DMS53 treated with DMSO at 0.1 percent for 48 hours (cell line): ENCODE measurements around the gene DCT.

Source experiments
- DNase-seq: peaks from one replicate; lab custom pipeline; 2025; ENCODE audit not compliant: unreplicated experiment; lab: John Stamatoyannopoulos, UW

DCT gene

GRCh38 chr13:94454906-94455305, 24.6 kb downstream of the DCT start:
- no peak for DNase-seq

GRCh38 chr13:94454334-94454733, 25.1 kb downstream of the DCT start:
- no peak for DNase-seq

GRCh38 chr13:94444826-94445225, 34.7 kb downstream of the DCT start:
- DNase-seq: peak; percentile 28

DNA sequence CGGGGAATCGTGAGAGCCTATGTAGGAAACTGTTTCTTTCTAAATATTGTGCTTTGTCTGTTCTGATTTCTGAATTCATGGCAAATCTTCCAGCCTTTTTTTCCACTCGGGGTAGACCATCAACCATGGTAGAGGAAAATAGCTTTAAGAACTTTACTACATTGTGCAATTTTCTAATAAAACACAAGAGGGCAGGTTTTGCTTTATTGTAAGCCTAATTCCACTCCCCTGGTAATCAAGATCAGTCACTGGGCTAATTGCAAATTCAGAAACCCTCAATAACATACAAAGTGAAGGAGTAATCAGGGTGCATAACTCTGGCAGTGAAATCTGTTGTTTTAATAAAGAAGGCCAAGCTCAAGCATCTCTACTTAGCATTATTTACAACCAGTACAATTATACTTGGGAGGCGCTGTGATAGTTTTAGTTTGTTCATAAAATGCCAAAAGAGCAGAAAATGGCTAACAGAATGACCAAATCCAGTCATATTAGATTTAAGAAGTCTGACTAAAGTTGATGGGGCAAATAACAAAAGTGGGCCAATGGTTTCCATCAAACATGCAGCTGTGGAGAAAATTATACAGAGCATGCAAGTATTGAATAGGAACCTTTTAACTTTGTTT, 43.8 kb downstream of the DCT start:
- peak; percentile 2 for DNase-seq

DNA sequence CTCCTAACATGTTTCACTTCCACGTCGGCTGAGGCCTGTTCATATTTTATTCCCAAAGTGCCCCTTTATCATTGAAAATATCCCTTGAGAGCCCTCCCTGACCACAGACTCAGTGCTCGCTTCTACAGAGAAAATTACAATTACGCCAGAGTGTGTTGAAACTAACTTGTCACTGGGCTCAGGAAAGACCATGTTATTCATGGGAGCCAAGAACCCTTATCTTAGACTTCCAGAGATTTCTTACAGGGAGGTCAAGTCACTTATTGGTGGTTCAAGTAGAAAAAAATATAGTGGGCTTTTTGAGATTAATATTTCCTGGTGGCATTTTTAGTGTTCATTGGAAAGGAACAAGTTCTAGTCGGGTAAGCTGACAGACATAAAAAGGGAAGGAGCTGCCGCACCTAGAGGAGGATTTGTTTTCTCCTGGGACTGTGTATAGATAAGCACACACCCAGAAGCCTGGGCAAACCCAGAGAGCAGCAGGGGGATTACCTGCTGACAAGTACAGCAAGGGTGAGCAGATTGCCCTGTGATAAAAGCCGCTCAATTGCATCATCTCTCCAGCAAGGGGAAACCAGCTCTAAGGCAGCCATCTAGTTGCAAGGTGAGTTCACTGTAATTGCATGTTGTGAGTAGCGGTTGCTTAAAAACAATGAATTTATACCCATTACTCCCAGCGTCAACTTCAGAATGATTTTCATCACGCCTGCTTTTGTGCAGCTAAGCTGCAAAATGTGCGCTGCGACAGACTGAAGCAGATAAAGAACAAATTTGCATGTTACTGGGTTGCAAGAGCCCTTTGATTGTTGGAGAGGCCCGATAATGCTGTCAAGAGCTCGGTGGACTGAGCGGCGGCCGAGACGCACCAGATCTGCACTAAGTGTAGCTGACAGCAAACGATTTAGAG, 46.2 kb downstream of the DCT start:
- DNase-seq: no peak

DNA sequence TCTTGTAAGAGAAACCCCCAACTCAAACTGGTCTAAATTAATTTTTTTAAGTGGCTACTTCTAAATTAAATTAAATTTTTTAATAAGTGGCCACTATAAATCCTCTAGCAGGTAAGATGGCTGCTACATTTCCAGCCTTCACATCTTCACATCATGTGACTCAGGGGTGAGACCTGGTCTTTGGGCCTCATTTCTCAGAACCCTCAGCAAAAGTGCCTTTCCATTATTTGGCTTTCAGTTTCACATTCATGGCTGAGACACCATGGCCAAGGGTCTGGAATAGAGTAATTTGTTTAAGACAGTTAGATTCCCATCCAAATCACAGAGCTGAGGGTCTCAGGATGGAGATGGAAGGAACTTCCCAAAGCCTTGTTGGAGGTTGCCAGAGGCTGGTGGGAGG, 47.5 kb downstream of the DCT start:
- DNase-seq: no peak

GRCh38 chr13:94431574-94431973, 47.9 kb downstream of the DCT start:
- DNase-seq: no peak

DNA sequence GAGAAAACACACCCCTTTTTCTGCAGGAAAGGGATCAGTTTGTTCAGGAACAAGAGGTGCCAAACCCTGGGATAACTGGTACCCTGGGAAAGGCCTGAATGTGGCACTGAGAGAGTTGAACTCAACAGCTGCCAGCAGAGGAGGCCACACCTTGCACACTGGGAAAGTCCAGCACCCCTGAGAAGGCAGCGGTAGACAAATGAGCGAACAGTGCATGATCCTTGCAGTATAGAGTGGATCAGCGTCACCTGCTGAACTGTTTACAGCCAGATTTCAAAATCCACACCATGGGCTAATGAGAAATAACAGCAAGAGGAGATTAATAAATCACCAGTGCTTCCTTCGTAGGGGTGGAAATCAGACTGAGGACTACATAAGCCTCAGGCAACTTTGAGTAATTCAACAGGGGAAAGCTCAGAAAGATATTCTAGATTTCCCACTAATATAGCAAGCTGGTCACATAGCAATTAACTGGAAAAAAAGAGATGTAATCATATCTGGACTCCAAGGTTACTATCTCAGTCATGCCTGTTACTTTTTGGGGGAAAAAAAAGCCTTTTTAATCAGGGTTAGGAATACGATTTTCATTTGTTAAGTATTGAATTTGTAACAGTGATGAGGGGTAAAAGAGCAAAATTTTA, 52.0 kb downstream of the DCT start:
- DNase-seq: no peak

DNA sequence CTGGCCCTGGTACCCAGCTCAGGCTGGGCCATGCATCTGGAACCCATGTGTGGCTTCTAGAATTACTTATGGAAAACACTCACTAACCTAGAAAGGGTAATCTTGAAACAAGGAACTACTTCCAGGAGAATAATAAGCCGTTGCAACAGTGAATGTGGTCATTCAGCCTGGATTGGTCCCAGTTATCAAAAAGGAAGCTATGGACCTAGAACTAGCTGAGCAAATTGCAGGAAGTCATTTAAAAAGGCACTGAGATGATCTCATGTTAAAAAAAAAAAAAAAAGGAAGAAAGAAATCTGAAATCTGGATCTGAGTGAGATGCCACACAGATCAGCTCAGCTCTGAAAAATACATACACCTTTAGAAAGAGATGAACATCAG, 59.6 kb downstream of the DCT start:
- DNase-seq: no peak

DNA sequence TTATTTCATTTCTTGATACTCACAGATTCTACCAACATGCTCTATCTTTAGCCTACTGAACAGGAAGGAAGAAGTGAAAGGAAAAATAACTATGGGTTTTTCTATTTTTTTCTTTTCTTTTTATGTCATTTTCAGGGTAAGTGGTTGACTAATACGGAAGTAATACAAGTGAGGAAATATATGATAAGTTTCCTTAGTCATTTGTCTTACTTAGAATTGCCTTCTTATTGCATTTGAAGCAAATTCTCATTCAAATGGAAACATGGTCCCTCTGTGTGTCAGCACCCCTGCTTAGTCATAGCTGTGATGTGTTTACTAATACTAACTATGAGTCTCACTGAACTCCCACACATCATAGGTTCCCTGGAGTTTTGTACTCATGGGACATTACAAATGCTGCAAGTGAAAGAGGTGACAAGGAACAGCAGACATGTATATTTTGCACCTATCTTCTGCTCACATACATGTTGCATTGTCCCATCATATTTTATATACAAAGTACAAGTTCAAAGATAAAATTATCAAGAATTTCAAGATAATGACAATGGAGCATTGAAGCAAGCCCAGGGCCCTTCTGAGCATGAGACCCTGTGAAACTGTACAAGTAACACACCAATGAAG, 60.1 kb downstream of the DCT start:
- no peak for DNase-seq

GRCh38 chr13:94417294-94417693, 62.2 kb downstream of the DCT start:
- no peak for DNase-seq

DNA sequence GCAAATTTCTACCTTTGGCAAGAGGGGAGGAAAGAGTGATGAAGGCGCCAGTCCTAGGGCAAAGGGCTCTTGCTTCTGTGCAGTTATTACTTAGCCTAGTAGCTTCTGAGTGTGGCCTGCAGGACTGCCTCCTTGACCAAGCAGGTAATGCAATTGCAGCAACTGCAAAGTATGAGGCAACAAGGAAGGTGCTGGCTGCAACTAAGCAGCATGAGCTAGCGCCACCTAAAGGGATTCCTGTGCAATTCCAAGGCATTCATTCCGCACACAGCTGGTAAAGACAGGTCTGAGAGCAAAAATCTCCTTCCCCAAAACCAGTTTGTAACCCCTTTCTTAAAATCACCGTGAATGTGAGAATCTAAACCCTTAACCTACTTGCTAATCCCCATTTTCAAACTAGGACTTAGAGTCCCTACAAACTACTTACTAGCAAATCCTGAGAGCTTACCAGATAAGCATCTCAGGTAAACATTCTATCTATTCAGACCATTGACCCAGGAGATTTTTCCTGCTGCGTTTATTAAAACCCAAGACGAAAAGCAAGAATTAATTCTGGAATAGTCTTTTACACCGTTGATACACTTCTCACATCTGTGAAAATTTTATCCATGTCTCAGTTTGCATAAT, 62.9 kb downstream of the DCT start:
- peak; percentile 11 for DNase-seq

DNA sequence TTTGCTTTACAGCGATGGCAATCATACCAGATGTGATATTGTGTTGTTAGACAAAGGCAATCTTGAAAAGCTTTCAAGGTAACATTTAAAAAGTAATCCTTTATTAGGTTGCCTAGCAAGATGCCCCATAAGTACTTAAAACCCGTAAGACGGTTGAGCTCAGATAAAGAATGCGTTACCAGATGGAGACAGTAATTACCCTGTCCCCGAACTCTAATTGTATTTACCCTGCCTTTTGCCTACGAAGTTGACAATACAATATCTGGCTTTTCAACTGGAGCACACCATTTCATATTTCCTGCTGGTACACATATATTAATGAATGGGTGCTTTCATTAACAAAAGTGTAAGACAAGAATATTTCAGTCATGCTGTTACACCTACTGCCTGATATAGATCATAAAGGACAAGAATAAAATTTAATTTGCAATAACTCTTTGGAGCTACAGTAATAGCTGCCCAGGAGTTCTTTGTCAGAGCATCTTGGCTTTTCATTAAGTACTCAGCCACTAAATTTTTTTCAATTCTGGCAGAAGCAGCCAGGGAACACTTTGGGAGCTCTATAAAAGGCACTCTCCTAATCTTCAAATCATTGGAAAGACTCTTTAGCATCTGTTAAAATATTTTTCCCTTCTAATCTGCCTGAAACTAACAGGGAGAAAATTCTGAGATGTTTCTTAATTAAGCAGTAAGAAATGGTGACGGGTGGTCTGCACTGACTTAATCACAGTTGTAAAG, 63.8 kb downstream of the DCT start:
- DNase-seq: no peak

DNA sequence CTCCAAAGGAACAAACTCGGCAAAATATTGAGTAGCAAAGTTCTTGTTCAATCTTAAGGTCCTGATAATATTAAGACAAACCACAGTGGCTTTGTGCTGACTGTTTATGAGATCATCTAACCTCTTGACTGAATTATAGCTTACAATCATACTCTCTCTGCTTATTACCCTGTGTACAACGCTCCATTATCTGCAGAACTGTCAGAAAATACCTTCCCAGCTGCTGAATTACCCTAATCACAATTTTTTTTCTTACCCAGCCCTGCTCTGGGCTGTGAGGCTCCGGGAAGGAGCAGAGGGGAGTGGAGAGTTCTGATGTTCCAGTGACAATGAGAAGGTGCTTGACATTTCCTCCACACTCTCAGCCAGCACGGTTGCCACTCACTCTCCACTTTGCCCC, 64.8 kb downstream of the DCT start:
- no peak for DNase-seq

GRCh38 chr13:94414141-94414540, 65.3 kb downstream of the DCT start:
- no peak for DNase-seq

- no peak for DNase-seq
These were observed 65.9 kb downstream of the DCT start for GRCh38 chr13:94413598-94413944.

GRCh38 chr13:94412870-94413597, 66.4 kb downstream of the DCT start:
- DNase-seq: no peak

- no peak for DNase-seq
These were observed 67.7 kb downstream of the DCT start for GRCh38 chr13:94411747-94412146.

DNA sequence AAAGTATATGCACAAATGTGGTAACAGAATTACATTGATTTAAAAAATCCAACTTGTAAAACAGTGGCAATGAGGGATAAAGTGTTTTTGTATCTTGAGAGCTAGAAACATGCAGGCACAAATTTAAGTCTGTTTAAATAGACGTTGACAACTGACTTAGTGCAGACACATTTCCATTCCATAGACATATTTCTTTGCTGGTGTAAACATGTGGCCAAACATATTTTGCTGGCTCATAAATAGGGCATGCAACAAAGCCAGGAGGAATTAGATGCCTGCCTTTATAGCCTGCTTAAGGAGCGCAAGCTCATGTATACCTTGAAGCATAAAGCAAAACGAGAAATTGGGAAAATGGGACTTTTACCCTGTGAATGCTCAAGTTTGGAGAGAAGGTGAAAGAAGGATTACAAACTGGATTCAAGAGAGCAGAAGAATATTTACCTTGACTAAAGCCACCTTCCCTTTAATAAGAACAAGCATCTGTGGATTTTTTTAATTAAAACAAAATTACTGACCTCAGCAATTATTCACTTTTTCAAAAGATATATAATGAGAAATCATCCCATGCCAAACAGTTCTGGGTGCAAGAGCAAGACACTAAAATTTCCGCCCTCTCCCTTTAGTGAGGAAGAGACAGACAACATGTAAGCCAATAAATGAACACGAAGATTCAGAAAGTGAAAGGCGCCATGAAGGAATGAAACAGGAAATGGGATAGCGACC, 71.0 kb downstream of the DCT start:
- no peak for DNase-seq
